GM12891 (cell line): ENCODE measurements around the gene TMEM30A.

Source experiments
- POLR2A ChIP-seq: IDR thresholded peaks from 2 replicates; pipeline ENCODE4 v1.6.1; 2011; ENCODE audit warnings: low read depth, low read length, control low read depth
- POLR2AphosphoS5 ChIP-seq: IDR thresholded peaks from 2 replicates; pipeline ENCODE4 v1.6.1; 2011; ENCODE audit warnings: low read depth, low read length, control low read depth
- SPI1 ChIP-seq: IDR thresholded peaks from 2 replicates; pipeline ENCODE4 v1.6.1; 2011; ENCODE audit warnings: low read depth, low read length, control low read depth
- TAF1 ChIP-seq: IDR thresholded peaks from 2 replicates; pipeline ENCODE4 v1.6.1; 2011; ENCODE audit warnings: low read depth, low read length, control low read depth

GRCh38 chr6:75302280-75302679, 17.7 kb upstream of the TMEM30A start:
- TF ChIP-seq POLR2A (no peak), POLR2AphosphoS5 (no peak), TAF1 (no peak), SPI1 (no peak)
